ENCODE measurements around the gene KRTAP10-2.

Gene KRTAP10-2

DNA sequence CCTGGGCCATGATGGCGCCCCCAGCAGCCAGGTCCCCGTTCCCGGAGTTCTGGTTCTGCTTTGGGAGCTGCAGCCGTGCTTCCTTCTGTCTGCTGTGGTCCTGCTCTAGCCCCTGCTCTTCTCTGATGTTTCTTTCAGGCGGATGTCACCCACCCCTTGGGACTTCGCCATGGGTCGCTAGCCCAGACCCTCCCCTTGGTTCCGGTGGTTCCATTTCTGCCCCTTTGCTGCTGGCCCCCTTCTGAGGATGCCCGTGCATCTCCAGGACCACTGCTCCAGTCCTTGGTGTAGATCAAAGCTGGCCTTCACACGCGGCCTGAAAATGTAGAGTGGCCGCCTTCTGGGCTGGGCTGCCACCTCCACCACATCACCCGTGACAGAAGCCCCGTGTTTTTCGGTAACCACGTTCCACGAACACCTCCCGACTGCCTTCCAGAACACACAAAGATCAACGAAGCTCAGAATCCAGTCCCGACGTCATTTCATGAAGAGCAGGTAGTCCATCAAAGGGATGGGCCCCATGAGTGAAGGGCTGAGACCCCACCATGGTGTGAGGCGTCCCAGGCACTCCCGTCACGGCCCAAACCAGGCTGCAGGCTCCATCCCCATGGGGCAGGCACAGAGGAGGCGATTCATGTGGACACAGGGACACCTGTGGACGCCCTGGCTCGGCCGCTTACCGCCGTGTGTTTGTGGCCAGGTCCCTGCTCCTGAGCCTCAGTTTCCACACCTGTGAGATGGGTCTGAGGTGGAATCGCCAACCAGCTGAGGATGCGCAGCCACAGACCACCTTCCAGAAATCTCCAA lies 35.7 kb downstream of the KRTAP10-2 start:
- DNase-seq (ENCODE audit: low read depth in 2 of 3, low spot score in 1 of 3): no peak

- no peak for DNase-seq (ENCODE audit: low read depth in 2 of 3, low spot score in 1 of 3)
Measured at GRCh38 chr21:44514746-44515358, 36.5 kb downstream of the KRTAP10-2 start.

DNA sequence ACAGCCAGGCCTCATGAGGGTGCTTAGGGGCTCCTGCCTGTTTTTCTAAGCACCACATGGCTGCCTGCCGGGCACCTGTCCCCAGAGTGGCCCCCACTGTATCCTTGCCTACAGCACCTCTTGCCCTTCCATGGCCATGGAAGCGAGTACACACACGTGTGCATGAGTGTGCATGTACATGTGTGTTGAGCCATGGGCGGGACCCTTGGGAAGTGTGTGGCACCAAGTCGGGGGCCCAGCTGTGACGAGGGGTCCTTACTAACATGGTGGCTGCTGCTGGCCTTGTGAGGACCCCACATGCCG lies 37.1 kb downstream of the KRTAP10-2 start:
- DNase-seq (ENCODE audit: low read depth in 2 of 3, low spot score in 1 of 3): no peak

GRCh38 chr21:44513389-44514217 lies 37.7 kb downstream of the KRTAP10-2 start:
- no peak for DNase-seq (ENCODE audit: low read depth in 2 of 3, low spot score in 1 of 3)

DNA sequence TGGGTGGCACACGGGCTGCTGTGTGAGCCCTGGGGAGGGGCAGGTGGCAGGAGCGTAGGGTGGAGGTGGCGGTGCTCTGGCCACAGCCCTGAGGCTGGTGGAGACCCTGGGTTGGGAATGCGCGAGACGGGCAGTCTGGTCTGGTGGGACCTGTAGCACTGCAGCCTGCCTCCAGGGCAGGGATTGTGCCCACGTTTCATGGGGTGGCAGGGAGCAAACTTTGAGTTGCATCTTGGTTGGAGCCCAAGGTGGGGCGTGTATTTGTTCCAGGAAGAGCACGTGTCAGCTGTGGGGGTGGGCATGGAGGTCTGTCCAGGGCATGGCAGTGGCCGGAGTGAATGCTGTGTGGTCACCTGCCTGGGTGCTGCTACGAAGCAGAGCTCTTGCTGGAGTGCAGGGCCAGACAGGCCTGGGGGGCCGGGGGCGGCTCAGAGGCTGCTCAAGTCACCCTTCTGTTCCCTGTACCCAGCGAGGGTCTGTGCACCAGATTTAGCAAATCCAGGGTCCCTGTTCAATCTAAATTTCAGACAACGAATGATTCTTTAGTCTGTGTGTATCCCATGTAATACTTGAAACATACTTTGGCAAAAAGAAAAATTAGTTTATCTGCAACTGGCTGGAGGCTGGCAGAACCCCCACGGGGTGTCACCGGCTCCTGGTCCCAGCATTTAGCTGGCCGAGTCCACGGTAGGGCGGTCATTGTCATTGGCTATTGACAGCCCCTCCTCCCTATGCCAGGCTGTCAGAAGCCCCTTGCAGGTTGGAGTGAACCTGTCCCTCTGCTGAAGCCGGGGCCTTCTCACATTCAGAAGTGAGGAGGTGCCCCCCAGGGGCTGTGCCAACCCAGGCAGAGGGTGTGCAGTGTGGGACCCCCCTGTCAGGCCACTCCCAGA lies 38.6 kb downstream of the KRTAP10-2 start:
- no peak for DNase-seq (ENCODE audit: low read depth in 2 of 3, low spot score in 1 of 3)

- DNase-seq (ENCODE audit: low read depth in 2 of 3, low spot score in 1 of 3): no peak
Measured at GRCh38 chr21:44511938-44512275, 39.4 kb downstream of the KRTAP10-2 start.

GRCh38 chr21:44511219-44511937 lies 39.9 kb downstream of the KRTAP10-2 start:
- DNase-seq (ENCODE audit: low read depth in 2 of 3, low spot score in 1 of 3): no peak

GRCh38 chr21:44510508-44511218 lies 40.6 kb downstream of the KRTAP10-2 start:
- peak; percentile 44 to 69 (median 61) for DNase-seq (ENCODE audit: low read depth in 2 of 3, low spot score in 1 of 3)

DNA sequence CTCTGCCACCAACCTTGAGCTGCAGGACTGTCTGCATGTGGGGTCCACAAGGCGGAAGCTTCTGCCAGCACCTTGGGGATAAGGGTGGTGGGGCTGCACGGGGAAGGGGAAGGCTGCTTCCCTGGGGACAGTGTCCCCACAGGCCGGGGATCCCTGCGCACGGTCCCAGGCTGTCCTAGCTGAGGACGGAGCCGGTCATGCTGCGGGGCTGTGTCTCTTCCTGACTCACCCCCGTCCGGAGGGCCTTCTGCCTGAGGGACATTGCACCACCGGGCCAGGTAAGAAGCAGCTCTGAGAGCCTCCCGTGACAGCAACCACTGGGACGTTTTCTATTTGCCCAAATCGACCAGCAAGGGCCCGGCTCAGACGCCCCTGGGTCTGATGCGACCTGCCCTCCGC lies 41.2 kb downstream of the KRTAP10-2 start:
- no peak for DNase-seq (ENCODE audit: low read depth in 2 of 3, low spot score in 1 of 3)

GRCh38 chr21:44509539-44509938 lies 41.8 kb downstream of the KRTAP10-2 start:
- DNase-seq (ENCODE audit: low read depth in 2 of 3, low spot score in 1 of 3): no peak

GRCh38 chr21:44508711-44509445 lies 42.4 kb downstream of the KRTAP10-2 start:
- DNase-seq (ENCODE audit: low read depth in 2 of 3, low spot score in 1 of 3): no peak

- DNase-seq (ENCODE audit: low read depth in 2 of 3, low spot score in 1 of 3): no peak
Measured at GRCh38 chr21:44508426-44508710, 42.9 kb downstream of the KRTAP10-2 start.

GRCh38 chr21:44507673-44508425 lies 43.5 kb downstream of the KRTAP10-2 start:
- no peak for DNase-seq (ENCODE audit: low read depth in 2 of 3, low spot score in 1 of 3)

DNA sequence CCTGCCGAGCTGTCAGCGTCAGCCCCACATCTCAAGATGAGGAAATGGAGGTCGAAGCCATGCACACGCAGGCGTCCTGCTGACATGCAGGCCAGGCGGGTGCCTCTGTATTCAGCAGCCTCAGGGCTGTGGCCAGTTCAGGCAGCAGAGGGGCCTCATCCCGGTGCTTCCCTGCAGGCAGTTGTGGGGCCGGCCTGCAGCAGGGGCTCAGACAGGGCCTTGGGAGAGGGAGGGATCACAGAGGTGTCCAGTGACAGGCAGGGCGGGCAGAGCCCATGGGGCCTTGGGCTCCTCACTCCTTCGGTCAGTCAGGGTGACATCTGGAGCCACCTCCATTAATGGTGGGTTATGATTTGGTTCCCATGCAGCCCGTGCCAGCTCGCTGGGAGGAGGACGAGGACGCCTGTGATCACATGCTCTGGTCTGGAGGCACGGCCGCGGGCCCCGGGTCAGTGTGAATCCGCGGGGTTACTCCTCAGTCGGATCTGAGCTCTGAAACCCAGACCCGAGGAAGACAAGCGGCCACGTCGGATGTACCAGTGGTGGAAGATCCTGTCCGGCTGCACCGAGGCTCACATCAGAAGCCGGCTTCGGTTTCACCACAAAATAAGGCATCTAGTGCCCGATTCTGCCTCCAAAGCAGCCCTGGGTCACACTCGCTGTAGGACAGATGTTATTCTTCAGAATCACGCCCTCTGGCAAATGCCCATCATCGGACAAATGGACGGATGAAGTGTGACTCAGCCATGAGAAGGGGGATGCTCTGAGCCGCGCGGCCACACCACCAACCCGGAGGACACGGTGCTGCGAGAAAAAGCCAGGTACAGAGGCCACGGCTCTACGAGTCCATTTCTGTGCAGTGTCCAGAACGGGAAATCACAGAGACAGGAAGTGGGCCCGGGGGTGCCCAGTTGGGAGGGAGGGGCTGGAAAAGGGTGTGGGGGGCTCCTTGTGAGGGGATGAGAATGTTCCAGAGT lies 44.7 kb downstream of the KRTAP10-2 start:
- no peak for DNase-seq (ENCODE audit: low read depth in 2 of 3, low spot score in 1 of 3)

DNA sequence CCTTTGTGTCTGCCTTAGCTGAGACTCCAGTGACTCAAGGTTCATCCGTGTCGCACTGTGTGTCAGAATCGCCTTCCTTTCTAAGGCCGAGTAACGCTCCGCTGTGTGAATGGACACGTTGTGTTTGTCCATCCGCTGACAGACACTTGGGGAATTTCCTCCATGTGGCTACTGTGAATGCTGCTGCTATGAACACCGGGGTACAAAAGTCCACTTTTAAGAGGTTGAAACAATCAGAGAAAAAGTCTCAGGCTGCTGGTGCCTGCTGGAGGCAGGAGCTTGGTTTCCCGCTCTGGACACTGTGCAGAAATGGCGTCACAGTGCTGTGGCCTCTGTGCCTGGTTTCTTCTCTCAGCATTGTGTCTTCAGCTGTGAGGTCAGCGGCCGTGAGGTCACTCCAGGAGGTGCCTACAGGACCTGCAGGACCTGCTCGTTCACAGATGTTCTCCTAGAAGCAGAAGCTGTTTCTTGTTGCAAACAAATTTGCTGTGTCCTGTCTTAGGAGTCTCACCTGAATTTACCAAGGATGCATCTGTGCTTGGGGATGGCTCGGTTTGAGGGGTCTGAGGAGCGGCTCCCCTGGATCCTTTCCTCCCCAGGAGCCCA lies 45.5 kb downstream of the KRTAP10-2 start:
- DNase-seq (ENCODE audit: low read depth in 2 of 3, low spot score in 1 of 3): no peak

GRCh38 chr21:44503901-44504399 lies 47.4 kb downstream of the KRTAP10-2 start:
- no peak for DNase-seq (ENCODE audit: low read depth in 2 of 3, low spot score in 1 of 3)

Data from stimulated activated CD4-positive, alpha-beta T cell treated with anti-CD3 and anti-CD28 coated beads, Interleukin-12 subunit alpha, Interleukin-12 subunit beta, amount 100 ng/mL, for 48 hours (primary cell).